Erythroblast (primary cell): ENCODE data around the gene CELF2.

Source experiments
- GATA1 ChIP-seq: IDR thresholded peaks from 2 replicates; pipeline ENCODE4 v1.6.1; 2011; ENCODE audit warnings: low read depth, mild to moderate bottlenecking, control low read depth, low read length, moderate library complexity
- POLR2A ChIP-seq: IDR thresholded peaks from 2 replicates; pipeline ENCODE4 v1.6.1; 2011; ENCODE audit warnings: mild to moderate bottlenecking, low read length

- TF ChIP-seq POLR2A = no peak
- TF ChIP-seq GATA1 = no peak
Observed at GRCh38 chr10:10991144-10991543, 26.5 kb upstream of the CELF2 start.
